T follicular helper cell (primary cell): ENCODE measurements around the gene LHX6.
A peak's percentile ranks its signal among the peaks of the same experiment; 100 is the strongest.

Experiments used
- DNase-seq: peaks from one replicate; pipeline ENCODE4 v3.0.0-alpha.2; 2020; ENCODE audit warnings: low read depth

The LHX6 gene

GRCh38 chr9:122190597-122191381, 38.0 kb downstream of the LHX6 start:
- no peak for DNase-seq

GRCh38 chr9:122188369-122188768, 40.4 kb downstream of the LHX6 start:
- no peak for DNase-seq

GRCh38 chr9:122186777-122187470, 41.8 kb downstream of the LHX6 start:
- no peak for DNase-seq

GRCh38 chr9:122186301-122186700, 42.5 kb downstream of the LHX6 start:
- no peak for DNase-seq

- DNase-seq: no peak
Observed at GRCh38 chr9:122184551-122184950, 44.2 kb downstream of the LHX6 start.

- DNase-seq: no peak
Observed at GRCh38 chr9:122183501-122183900, 45.3 kb downstream of the LHX6 start.

- no peak for DNase-seq
Observed at GRCh38 chr9:122180633-122181032, 48.1 kb downstream of the LHX6 start.

GRCh38 chr9:122179690-122180074, 49.1 kb downstream of the LHX6 start:
- DNase-seq: no peak

- DNase-seq: no peak
Observed at GRCh38 chr9:122179054-122179689, 49.6 kb downstream of the LHX6 start.

- no peak for DNase-seq
Observed at GRCh38 chr9:122176916-122177315, 51.8 kb downstream of the LHX6 start.

GRCh38 chr9:122173670-122174069, 55.1 kb downstream of the LHX6 start:
- DNase-seq: no peak

GRCh38 chr9:122172131-122172530, 56.6 kb downstream of the LHX6 start:
- DNase-seq: no peak

GRCh38 chr9:122168356-122168755, 60.4 kb downstream of the LHX6 start:
- no peak for DNase-seq

GRCh38 chr9:122164286-122164685, 64.5 kb downstream of the LHX6 start:
- DNase-seq: no peak

GRCh38 chr9:122162415-122162814, 66.3 kb downstream of the LHX6 start:
- DNase-seq: no peak

- no peak for DNase-seq
Observed at GRCh38 chr9:122159925-122160246, 68.9 kb downstream of the LHX6 start.

- peak; percentile 93 for DNase-seq
Observed at GRCh38 chr9:122159026-122159924, 69.5 kb downstream of the LHX6 start, which contains the start of the genes MORN5 and NDUFA8. Gene MORN5, plus strand, starts transcription at chr9:122159908. Its CDS starts 65 bp downstream, at chr9:122159973. Gene NDUFA8, minus strand, starts transcription at chr9:122159779. Its CDS starts 102 bp downstream, at chr9:122159677.

GRCh38 chr9:122158202-122158601, 70.6 kb downstream of the LHX6 start:
- peak; percentile 3 for DNase-seq

- DNase-seq: no peak
Observed at GRCh38 chr9:122155796-122156195, 73.0 kb downstream of the LHX6 start.
